PFSK-1 (cell line): ENCODE measurements around the gene MEMO1.

Experiments
- POLR2AphosphoS5 ChIP-seq: IDR thresholded peaks from 2 replicates; pipeline ENCODE4 v1.6.1; 2012; ENCODE audit warnings: low read depth, mild to moderate bottlenecking, control low read depth, low read length, moderate library complexity
- TAF1 ChIP-seq: IDR thresholded peaks from 2 replicates; pipeline ENCODE4 v1.6.1; 2012; ENCODE audit warnings: low read length, control low read depth, borderline replicate concordance; ENCODE audit not compliant: insufficient read depth

GRCh38 chr2:31828891-31829290 lies 181.9 kb downstream of the MEMO1 start:
- TF ChIP-seq POLR2AphosphoS5 (no peak), TAF1 (no peak)
